ENCODE measurements around the gene NTN1.

NTN1 gene

DNA sequence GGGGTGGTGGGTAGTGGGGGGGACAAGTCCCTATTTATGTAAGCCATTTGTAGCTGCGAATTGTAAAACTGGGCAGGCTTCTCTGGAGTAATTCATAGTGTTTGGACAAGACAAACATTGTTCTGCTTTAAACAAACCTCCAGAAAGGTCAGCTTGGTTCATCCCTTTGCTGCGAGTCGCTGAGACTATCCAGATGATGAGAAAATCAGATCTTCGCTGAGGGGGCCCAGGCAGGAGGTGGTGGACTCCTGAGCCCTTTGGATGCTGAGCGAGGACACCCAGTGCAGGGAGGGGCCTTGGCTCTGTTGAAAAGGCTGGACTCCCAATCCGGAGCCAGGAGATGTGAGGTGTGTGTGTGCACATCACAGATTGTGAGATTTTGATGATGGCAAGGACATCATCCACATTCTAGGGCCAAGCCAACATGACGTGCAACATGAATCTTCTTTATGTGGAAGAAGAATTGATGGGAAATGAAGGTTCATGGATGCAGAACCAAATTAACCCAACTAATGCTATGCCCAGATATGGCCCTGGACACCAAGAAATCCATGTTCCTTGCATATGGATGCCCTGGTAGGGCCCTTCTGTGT lies 15.0 kb upstream of the NTN1 start:
- DNase-seq: no peak

DNA sequence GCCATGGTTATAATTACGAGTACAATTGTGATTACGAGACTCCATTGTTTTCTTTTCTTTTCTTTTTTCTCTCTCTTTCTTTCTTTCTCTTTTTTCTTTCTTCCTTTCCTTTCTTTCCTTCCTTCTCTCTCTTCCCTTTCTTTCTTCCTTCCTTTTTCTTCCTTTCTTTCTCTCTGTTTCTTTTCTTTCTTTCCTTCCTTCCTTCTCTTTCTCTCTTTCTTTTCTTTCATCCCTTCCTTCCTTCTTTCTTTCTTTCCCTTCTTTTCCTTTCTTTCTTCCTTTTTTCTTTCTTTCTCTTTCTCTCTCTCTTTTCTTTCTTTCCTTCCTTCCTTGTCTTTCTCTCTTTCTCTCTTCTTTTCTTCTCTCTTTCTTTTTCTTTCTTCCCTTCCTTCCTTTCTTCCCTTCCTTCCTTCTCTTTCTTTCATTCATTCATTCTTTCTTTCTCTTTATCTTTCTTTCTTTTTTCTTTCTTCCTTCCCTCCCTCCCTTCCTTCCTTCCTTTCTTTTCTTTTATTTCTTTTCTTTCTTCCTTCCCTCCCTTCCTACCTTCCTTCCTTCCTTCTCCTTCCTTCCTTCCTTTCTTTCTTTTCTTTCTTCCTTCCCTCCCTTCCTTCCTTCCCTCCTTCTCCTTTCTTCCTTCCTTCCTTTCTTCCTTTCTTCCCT lies 14.1 kb upstream of the NTN1 start:
- no peak for DNase-seq

DNA sequence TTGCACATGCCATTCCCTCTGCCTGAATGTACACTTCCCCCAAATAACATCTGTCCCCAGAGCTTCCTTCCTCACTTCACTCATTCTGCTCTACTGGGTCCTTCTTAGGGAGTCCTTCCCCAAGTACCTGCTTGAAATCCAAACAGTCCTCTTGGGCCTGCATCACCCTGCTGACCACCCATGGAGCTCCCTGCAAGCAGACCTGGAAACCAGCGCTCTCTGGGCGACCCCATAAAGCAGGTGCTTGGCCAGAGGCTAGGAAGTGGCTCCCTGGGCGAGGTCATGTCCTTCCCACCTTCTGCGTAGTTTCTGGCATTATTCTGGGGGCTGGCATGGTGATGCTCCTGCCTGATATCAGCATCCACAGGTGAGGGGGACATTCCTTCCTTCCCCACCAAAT lies 12.2 kb upstream of the NTN1 start:
- no peak for DNase-seq

DNA sequence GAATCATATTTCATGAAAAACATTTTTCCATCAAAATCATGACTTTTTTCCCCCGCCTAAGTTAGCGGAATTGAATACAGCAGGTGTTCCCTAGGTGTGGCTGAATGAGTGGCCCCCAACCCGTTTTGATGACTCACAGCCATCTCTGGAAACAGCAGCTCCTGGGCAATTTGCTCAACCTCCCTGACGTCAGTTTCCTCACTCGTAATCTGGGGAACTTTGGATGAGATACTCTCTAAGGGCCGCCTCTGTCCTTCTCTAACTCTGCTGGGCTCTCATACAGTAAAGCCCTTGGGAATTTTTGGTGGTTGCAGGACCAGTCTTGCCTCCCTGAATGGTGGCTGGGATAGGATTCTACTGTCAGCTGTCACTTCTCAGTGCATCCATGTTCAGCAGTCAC lies 11.6 kb upstream of the NTN1 start:
- no peak for DNase-seq

DNA sequence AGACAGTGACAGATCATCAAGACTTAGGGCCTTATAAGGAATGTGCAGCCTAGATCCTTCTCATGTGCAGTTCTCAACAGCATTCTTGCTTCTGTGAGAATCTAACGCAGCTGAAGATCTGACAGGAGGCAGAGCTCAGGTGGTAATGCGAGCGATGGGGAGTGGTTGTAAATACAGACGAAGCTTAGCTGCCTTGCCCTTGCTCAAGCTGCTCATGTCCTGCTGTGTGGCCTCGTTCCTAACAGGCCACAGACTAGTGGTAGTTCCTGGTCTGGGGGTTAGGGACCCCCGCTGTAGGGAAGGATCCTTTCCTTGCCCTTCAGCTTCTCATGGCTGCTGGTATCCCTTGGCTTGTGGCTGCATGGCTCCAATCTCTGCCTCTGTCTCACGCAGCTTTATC lies 10.3 kb upstream of the NTN1 start:
- DNase-seq: no peak

DNA sequence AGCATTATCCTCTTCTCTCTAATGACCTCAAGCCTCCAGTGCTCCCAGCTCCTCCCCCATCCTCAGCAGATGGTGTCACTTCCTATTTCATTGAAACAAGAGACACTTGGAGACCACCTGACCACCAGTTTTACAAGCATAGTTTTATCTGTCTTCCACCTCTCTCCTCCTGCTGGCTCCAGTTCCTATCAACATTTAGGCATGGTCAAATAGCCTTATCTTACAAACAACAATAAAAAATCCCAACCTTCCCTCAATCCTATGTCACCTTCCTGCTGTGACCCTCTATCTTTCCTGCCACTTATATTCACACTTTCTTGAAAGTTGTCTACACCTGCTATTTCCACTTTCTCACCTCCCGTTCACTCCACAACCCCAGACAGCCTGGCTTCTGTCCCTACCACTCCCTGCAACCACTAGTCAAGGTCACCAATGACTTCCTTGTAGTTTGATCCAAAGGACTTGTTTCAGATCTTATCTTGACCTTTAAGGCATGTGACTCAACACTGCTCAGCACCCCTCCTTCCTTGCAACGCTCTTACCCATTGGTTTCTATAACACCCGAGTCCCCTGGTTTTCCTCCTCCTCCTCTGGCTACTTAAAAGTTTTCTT lies 4.3 kb upstream of the NTN1 start:
- DNase-seq: no peak

DNA sequence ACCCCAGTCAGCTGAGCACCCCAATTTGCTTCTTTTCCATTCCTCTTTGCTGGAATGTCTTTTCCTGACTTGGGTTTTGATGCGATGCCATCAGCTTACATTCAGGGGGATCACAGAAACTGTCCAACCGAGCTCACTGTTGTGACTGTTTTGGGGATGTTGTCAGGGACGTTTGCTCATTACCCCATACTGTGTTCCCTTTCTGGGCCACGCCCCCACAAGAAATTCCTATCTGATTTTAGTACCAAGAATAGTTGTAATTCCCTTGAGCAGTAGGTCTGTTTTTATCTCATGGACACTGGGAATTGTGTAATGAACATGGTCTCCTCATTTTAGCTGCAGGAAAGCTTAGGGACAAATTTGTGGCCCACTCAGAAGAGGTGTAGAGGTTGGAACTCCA lies 2.6 kb upstream of the NTN1 start:
- no peak for DNase-seq

DNA sequence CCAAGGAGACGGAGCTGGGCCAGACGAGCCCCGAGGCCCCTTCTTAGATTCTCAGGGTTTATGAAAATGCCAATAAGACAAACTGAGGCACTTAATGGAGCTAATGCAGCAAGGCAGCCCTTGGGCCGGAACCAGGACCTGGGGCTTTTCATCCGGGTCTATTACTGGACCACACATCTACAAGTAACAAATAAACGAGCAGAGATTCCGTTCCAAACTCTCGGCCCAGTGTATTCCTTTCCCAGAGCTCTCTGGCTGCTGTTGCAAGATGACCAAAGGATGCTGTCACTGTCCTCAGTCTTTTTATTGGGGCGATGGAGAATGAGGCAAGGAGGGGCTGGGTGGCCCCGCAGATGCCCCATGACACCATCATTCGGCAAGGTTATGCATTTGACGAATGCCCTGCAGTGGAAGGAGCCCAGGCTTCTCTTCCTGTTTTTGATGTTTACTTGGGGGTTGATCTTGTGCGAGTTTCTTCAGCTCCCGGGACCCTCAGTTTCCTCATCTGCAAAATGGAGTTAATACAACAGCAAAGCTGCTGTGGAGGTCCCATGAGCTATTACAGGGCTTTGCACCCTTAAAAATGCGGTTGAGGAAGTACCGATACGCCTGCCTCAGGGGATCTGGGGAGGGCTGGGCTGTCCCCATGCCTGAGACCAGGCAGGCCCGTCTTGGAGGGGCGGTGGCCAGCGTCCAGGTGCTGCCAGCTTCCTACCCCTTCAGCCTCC lies 1.1 kb upstream of the NTN1 start:
- no peak for DNase-seq

DNA sequence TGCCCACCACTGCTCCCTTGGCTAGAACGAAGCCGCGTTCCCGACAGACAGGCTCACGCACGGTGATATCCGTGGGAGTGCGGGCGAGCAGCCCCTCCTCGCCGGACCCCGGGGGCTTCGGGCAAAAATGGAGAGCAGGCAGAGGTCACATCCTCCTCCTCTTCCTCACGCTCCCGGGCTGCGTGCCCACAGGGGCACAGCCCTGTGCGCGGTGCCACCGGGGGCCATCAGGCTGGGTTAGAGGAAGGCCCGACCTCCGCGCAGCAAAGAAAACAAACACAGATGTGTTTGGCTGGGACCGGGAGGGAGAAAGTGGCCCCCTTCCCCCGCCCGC lies 519 bp upstream of the NTN1 start:
- no peak for DNase-seq

DNA sequence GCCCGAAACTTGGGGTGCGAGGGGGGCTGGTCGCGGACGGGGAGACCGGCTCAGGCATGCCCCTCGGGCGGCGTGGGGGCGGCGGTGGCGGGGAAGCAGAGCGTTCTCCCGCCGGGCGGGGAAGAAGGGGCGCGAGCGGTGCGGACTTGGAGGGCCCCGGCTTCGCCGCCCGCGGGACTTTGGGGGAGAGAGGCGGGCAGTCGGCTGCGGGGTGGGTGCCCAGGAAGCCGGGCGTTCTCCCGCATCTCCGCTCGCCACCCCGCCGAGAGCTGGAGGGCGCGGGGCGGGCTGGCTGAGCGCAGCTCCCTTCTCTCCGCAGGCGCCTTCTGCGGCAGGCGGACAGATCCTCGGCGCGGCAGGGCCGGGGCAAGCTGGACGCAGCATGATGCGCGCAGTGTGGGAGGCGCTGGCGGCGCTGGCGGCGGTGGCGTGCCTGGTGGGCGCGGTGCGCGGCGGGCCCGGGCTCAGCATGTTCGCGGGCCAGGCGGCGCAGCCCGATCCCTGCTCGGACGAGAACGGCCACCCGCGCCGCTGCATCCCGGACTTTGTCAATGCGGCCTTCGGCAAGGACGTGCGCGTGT lies 772 bp downstream of the NTN1 start:
- DNase-seq: peak; percentile 24

DNA sequence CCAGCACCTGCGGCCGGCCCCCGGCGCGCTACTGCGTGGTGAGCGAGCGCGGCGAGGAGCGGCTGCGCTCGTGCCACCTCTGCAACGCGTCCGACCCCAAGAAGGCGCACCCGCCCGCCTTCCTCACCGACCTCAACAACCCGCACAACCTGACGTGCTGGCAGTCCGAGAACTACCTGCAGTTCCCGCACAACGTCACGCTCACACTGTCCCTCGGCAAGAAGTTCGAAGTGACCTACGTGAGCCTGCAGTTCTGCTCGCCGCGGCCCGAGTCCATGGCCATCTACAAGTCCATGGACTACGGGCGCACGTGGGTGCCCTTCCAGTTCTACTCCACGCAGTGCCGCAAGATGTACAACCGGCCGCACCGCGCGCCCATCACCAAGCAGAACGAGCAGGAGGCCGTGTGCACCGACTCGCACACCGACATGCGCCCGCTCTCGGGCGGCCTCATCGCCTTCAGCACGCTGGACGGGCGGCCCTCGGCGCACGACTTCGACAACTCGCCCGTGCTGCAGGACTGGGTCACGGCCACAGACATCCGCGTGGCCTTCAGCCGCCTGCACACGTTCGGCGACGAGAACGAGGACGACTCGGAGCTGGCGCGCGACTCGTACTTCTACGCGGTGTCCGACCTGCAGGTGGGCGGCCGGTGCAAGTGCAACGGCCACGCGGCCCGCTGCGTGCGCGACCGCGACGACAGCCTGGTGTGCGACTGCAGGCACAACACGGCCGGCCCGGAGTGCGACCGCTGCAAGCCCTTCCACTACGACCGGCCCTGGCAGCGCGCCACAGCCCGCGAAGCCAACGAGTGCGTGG lies 1.5 kb downstream of the NTN1 start:
- DNase-seq: peak; percentile 5

DNA sequence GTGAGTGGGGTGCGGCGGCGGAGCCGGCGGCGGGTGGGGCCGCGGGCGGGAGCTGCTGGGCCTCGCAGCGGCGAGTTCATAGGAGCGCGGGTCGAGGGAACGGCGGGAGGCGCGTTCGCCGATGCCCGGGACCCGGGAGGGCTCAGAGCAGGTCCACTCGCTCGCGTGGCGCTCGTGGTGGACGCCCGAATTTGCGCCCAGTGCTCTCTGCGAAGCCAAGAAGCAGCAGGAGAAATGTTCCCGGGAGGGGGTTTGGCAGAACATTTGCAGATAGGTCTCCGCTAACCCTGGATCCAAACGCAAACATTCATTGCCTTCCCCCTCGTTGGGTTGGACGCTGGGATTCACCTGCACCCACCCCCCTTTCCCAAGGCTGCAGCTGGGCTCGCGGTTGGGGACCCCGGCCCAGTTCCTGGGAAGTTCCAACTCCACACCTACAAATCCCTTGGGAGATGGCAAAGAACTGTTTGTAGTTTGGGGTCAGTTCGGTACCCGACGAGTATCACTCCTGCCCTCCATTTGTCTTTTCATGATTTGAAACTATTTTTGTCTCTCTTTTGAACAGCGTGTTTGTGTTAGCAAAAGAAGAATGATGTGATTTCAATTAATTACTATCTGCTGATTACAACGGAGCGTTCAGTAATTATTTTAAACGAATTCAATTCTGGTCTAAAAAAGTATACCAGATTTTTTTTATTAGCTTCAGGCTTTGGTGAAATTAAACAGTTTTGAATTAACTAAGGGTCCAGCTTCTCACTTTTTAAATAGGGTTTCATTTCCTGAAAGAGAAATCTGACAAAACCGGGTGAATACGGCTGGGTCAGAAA lies 2.3 kb downstream of the NTN1 start:
- DNase-seq: no peak

DNA sequence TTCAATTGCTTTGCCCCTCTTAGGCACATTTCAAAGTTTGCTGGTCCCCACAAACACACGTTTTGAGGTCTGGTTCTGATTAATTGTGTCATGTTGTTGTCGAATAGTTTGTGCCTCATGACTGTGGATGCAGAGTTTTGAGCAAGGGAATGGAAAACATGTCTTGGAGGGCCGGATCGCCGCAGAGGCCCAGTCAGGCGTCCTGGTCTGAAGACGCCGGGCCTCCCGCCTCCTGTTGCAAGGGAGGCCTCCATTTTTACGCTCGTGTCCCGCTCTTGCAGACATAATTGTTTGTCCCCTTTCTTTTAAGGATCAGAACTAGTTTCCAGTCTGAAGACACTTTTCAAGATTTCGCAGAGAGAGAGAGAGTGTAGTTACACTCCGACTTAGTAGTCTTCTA lies 3.2 kb downstream of the NTN1 start:
- DNase-seq: no peak

DNA sequence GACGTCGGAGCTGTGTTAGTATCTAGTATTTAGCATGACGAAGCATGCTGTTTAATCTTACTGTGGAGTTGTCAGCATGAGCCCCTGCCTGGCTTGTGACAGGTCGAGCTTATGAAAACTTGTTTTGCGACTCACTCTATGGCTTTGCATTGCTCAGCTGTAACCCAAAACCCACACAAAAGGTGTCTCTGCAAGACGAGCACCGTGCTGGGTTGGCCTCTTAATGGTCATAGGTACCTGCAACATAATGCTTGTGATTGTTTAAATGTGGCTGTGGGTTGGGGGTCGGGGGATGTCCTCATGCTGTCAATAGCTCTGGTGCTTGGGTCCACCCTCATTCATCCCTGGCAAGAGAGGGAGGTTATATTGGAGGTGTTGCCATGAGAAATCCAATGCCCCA lies 5.4 kb downstream of the NTN1 start:
- no peak for DNase-seq

DNA sequence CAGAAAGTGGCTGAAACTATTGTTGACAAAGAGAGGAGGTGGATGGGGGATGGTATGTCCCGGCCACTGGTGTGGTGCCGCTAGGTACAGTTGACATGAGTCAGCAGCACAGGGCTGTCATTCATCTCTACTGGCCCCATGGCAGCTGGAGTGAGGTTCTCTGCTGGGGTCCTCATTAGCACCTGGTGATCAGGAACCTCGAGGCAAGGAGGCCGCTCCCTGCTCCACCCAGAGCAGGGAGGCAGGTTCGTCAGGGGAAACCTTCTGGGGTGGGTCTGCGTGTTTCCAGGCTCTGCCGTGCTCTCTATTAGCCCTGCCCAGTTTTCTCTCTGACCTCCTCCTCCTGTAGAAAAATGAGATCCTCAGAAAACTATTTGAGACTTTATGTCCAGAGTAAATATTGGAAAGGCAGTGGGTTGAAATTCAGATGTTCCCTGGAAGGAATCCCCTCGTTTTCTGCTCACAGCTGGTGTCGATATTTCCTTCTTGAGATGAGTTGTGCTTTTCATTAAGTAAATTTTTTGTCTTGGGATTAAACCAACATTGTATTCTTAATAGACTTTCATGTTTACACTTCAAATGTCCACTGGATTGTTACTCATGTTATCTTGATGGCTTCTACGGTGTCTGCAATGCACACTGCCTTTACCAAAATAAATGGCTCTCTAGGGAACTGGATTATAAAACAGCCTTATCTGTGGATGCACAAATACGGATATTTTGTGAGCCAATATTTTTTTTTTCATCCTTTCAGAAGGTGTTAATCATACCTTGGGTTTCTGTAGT lies 7.1 kb downstream of the NTN1 start:
- no peak for DNase-seq

DNA sequence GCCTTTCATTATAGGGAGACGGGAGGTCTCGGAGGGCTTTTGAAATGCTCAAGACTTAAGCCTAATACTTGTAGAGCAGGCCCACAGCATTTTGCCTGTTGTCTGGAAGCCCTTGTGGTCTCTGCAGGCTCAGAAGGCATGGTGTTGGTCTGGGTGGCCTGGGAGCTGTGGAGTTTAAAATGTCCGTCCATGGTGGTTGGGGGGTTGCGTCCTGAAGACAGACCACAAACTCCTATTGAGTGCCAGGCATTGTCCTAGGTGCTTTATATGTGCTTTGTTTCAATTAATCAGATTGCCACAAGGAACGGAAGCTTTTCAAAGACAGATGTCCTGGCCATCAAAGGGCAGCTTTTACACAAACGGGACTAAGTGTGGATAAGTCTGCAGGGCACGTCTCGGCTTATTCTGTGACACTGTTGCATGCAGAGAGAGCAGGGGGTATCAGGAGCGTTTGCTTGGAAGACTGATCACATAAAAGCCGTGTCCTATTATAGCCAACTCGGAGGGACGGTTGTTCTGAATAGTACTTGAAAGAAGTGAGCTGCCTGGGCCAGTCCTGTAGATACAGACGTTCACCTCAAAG lies 7.8 kb downstream of the NTN1 start:
- no peak for DNase-seq

DNA sequence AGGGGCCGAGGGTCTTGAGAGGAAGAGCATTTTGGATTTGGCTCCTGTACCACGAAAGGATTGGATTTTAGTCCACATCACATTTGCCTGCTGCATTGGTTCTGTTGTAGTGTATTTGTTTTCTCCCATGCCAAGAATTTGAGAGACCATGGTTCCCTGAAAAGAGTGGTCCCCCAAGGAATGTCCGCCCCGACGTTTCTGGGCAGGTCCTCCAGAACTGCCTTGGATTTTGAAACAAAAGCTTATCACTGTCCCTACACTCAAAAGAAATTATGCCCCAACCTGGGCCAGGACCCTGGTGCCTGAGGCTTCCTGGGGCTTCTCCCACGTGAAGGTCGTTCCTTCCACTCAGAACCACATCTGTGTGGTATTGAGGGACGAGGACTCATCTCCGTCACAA lies 10.8 kb downstream of the NTN1 start:
- no peak for DNase-seq

DNA sequence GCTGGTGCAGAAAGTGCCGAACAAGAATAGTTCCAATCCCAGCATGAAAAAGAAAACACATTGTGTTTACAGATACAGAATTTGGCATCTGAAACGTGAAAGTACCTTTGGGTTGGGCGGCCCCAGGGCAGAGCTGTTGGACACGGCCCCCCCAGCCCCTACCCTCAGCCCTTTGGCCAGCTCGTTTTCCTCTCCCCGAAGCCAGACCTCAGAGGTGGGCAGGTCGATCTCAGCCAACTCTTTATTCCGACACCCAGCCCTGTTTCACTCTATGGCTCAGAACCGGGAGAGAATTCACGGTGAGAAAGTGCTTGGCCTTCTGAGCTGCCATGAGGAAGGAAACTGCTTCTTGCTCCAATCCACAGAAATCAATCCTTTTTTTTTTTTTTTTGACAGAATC lies 11.3 kb downstream of the NTN1 start:
- no peak for DNase-seq

DNA sequence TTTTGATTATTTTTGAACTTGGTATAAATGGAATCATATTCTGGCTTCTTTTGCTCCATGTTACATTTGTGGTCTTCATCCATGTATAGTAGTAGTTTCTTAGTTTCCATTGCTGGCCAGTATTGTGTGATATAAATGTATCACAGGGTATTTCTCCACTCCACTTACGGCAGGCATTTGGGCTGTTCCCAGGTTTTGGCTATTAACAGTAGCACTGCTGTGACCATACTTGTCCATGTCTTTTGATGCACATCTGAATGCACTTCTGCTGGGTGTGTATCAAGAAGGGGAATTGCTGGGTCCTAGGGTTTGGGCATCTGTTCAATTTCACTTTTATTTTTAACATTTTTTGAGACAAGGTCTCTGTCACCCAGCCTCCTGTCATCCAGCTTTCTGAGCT lies 13.9 kb downstream of the NTN1 start:
- DNase-seq: no peak

DNA sequence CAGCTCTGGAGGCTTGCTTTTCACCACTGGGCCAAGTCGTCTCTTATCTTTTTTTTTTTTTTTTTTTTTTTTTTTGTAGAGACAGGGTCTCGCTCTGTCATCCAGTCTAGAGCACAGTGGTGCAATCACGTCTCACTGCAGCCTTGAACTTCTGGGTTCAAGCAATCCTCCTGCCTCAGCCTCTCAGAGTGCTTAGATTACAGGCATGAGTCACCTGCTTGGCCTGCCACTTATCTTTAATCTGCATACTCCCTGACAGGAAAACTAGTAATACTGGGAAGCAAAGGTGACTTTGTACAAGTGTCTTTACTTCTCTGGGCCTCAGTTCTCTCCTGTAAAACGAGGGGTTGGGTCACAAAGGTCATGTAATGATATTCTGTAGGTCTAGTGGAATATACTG lies 15.0 kb downstream of the NTN1 start:
- no peak for DNase-seq

DNA sequence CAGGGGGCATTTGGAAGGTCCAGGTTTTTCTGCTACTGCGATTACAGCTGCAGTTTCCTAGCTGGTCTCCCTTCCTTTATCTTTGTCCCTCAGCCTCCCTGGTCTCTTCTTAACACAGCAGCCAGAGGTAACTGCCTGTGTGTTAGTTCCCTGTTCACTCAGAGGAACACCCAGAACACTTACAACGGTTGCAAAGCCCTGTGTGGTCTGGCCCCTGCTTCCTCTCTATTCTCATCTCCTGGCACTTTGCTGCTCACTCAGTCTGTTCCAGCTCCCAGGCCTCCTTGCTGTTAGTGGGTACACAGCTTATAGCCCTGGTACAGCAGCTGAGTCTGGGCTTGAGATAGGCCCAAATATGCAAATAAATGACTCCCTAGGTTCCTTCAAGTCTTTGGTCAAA lies 16.4 kb downstream of the NTN1 start:
- no peak for DNase-seq
